HG02840 (cell line): ENCODE results near the gene BEX3.
"Not testable (repeated sequence)": the region's sequence is repeated elsewhere in the genome, so short reads cannot be mapped to it uniquely, and the experiment has no call there.

Experiments used
- ATAC-seq: cut with Tn5 transposase; IDR thresholded peaks from one replicate; pipeline ENCODE4 v1.9.1; 2021; ENCODE audit warnings: mild to moderate bottlenecking, moderate library complexity, moderate number of reproducible peaks; ENCODE audit not compliant: unreplicated experiment, low FRiP score

BEX3 gene

GRCh38 chrX:103376118-103376978 is at the start of gene BEX3:
Gene BEX3 (plus strand): TSS chrX:103376538. CDS start chrX:103377522, 984 bp downstream.
- ATAC-seq: no peak

GRCh38 chrX:103329991-103330390 is 46.3 kb upstream of the BEX3 start, which contains the start of gene TCEAL7:
Gene TCEAL7 (plus strand): TSS chrX:103330239. CDS start chrX:103331404, 1,165 bp downstream.
- ATAC-seq: no peak

GRCh38 chrX:103330681-103331288 is 45.6 kb upstream of the BEX3 start:
- no peak for ATAC-seq

- no peak for ATAC-seq
Observed at GRCh38 chrX:103338663-103339062, 37.7 kb upstream of the BEX3 start.

- no peak for ATAC-seq
Observed at GRCh38 chrX:103343105-103343504, 33.2 kb upstream of the BEX3 start.

GRCh38 chrX:103344606-103345005 is 31.7 kb upstream of the BEX3 start:
- no peak for ATAC-seq

GRCh38 chrX:103347682-103348397 is 28.5 kb upstream of the BEX3 start:
- ATAC-seq: no peak

- ATAC-seq: no peak
Observed at GRCh38 chrX:103356130-103356798, 20.1 kb upstream of the BEX3 start, which contains the start of gene TCEAL9. Gene TCEAL9 (plus strand): TSS chrX:103356506. CDS start chrX:103357685, 1,179 bp downstream.

- ATAC-seq: no peak
Observed at GRCh38 chrX:103356858-103357257, 19.5 kb upstream of the BEX3 start.

GRCh38 chrX:103357871-103358270 is 18.5 kb upstream of the BEX3 start:
- no peak for ATAC-seq

- ATAC-seq: not testable (repeated sequence)
Observed at GRCh38 chrX:103359605-103360004, 16.7 kb upstream of the BEX3 start.

- ATAC-seq: no peak
Observed at GRCh38 chrX:103360092-103360491, 16.2 kb upstream of the BEX3 start.

- no peak for ATAC-seq
Observed at GRCh38 chrX:103360916-103361315, 15.4 kb upstream of the BEX3 start.

GRCh38 chrX:103361798-103362197 is 14.5 kb upstream of the BEX3 start:
- ATAC-seq: no peak

- no peak for ATAC-seq
Observed at GRCh38 chrX:103362474-103362873, 13.9 kb upstream of the BEX3 start.

GRCh38 chrX:103363046-103363445 is 13.3 kb upstream of the BEX3 start:
- ATAC-seq: no peak

- ATAC-seq: no peak
Observed at GRCh38 chrX:103367502-103367901, 8.8 kb upstream of the BEX3 start.

- no peak for ATAC-seq
Observed at GRCh38 chrX:103369479-103369878, 6.9 kb upstream of the BEX3 start.

- ATAC-seq: no peak
Observed at GRCh38 chrX:103372886-103373285, 3.5 kb upstream of the BEX3 start.

GRCh38 chrX:103373581-103373980 is 2.8 kb upstream of the BEX3 start:
- no peak for ATAC-seq

GRCh38 chrX:103376979-103377324 is 614 bp downstream of the BEX3 start:
- ATAC-seq: no peak
